ENCODE results near the gene NDUFA11.

GRCh38 chr19:5925830-5926427 lies 22.3 kb upstream of the NDUFA11 start:
- TF ChIP-seq CTCF (conservative IDR thresholded peaks at IDR 0.05) (no peak), EZH2 (IDR thresholded peaks at IDR 0.05; ENCODE audit: low read depth) (no peak)

All from PC-9 (cell line).